OCI-LY7 (cell line): ENCODE measurements around the gene TTC38. TPM values are rescaled to one million over a fixed set of nuclear protein-coding genes. Genes with fewer than 3 reads are reported as not detected.

Experiments
- BruUV-seq: library from RNA; stranded (reverse); fragments of 400-500 nt; replicated peaks from 2 replicates; lab custom pipeline; 2021; lab: Mats Ljungman, UMichigan
- CTCF ChIA-PET: fragments of 300-600 bp; sonication (Branson Sonifier 250); formaldehyde crosslinking; loops from one replicate; lab custom pipeline; 2022; ENCODE audit warnings: antibody characterized with exemption; ENCODE audit not compliant: unreplicated experiment; lab: Charles Lee
- POLR2A ChIA-PET: fragments of 300-600 bp; sonication (Branson Sonifier 250); formaldehyde crosslinking; loops from one replicate; lab custom pipeline; 2022; ENCODE audit warnings: antibody characterized with exemption; lab: Charles Lee
- DNase-seq: peaks from one replicate; pipeline ENCODE4 v3.0.0-alpha.2; 2015; ENCODE audit warnings: low spot score
- H2AFZ ChIP-seq: fragments of 200-600 bp; sonication (generic), shearing (Covaris generic); 2 replicates; pipeline ENCODE4 v1.6.1; 2014; ENCODE audit warnings: mild to moderate bottlenecking, antibody characterized with exemption, low read length, moderate library complexity
- H3K27ac ChIP-seq: fragments of 200-600 bp; sonication (generic); 2 replicates; pipeline ENCODE4 v1.5.1; 2014; ENCODE audit warnings: mixed run types, low read depth, mild to moderate bottlenecking, moderate library complexity, low read length, inconsistent platforms; ENCODE audit not compliant: poor library complexity, severe bottlenecking
- H3K36me3 ChIP-seq: fragments of 200-600 bp; sonication (generic); 2 replicates; pipeline ENCODE4 v1.6.1; 2014; ENCODE audit warnings: mild to moderate bottlenecking, antibody characterized with exemption, low read length, moderate library complexity, mixed read lengths; ENCODE audit not compliant: insufficient read depth
- H3K4me1 ChIP-seq: fragments of 200-600 bp; sonication (generic); 2 replicates; pipeline ENCODE4 v1.5.1; 2014; ENCODE audit warnings: mild to moderate bottlenecking, low read length; ENCODE audit not compliant: insufficient read depth, poor library complexity, severe bottlenecking
- H3K4me2 ChIP-seq: fragments of 200-600 bp; sonication (generic); 2 replicates; pipeline ENCODE4 v1.6.1; 2014; ENCODE audit warnings: mild to moderate bottlenecking, low read length
- H3K4me3 ChIP-seq: fragments of 200-600 bp; sonication (generic); 2 replicates; pipeline ENCODE4 v1.5.1; 2014; ENCODE audit warnings: mild to moderate bottlenecking, low read depth, low read length; ENCODE audit not compliant: poor library complexity, severe bottlenecking
- H3K79me2 ChIP-seq: fragments of 200-600 bp; sonication (generic); 2 replicates; pipeline ENCODE4 v1.6.1; 2016; ENCODE audit warnings: low read depth, mild to moderate bottlenecking, low read length, moderate library complexity, mixed read lengths; ENCODE audit not compliant: insufficient read depth
- H3K9me2 ChIP-seq: fragments of 200-600 bp; sonication (generic); 2 replicates; pipeline ENCODE4 v1.6.1; 2016; ENCODE audit warnings: mild to moderate bottlenecking, low read length, mixed read lengths; ENCODE audit not compliant: insufficient read depth
- H3K9me3 ChIP-seq: fragments of 200-600 bp; sonication (generic); 2 replicates; pipeline ENCODE4 v1.6.1; 2014; ENCODE audit warnings: mild to moderate bottlenecking, mixed run types, low read length, mixed read lengths
- H4K20me1 ChIP-seq: fragments of 200-600 bp; sonication (generic); 2 replicates; pipeline ENCODE4 v1.6.1; 2014; ENCODE audit warnings: mild to moderate bottlenecking, antibody characterized with exemption, low read length, moderate library complexity, mixed read lengths; ENCODE audit not compliant: insufficient read depth
- EZH2phosphoT487 ChIP-seq: fragments of 200-600 bp; sonication (generic); IDR thresholded peaks from 2 replicates; pipeline ENCODE4 v1.6.1; 2018; ENCODE audit warnings: low read depth, borderline replicate concordance, mild to moderate bottlenecking, mixed run types, antibody characterized with exemption, low read length, moderate library complexity, mixed read lengths
- intact Hi-C: fragments of 100-400 bp; cut with micrococcal nuclease; formaldehyde crosslinking; loops from one replicate; pipeline ENCODE4 v1.10.0; 2022; ENCODE audit not compliant: unreplicated experiment
- total RNA-seq, 2 experiments: library from RNA; depleted of rRNA in 1 of 2; stranded (reverse); fragments of >200 nt in 1 of 2; shearing (Covaris generic) in 1 of 2; gene quantifications; 2 replicates each; pipeline ENCODE4 v1.2.3, GENCODE V29; 2014 to 2022
- TF ChIP-seq, protein P1 (sequence below): fragments of 200-600 bp; sonication (generic); conservative IDR thresholded peaks from 2 replicates; pipeline ENCODE4 v1.5.1; 2014; ENCODE audit warnings: mild to moderate bottlenecking, antibody characterized with exemption, low read length, moderate library complexity, mixed read lengths

The TTC38 gene
- total RNA-seq, 2 experiments from 2014 or later = 0.44 to 2.7 TPM

DNA sequence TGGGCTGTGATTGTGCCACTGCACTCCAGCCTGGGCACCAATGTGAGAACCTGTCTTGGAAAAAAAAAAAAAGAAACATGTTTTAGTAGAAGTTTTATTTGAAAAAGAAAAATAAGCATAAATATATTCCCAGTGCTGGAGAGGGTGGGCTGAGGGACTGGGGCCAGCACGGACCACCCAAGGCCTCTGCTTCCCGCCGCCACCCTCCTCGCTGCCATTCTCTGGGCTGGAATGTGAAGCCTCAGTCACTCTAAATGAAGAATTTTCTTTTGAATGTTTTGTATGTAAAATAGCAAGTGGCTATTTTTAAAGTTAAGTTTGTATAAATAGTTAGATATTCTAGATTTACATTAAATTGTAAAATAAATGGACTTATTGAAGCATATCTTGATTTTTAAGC, 62.6 kb downstream of the TTC38 start:
- no peaks in the 10 kb centered on the region for H3K9me3 ChIP-seq
- no peak overlapping the region for H3K4me2 ChIP-seq
- no peak for TF ChIP-seq EZH2phosphoT487
- TF ChIP-seq, protein P1, sequence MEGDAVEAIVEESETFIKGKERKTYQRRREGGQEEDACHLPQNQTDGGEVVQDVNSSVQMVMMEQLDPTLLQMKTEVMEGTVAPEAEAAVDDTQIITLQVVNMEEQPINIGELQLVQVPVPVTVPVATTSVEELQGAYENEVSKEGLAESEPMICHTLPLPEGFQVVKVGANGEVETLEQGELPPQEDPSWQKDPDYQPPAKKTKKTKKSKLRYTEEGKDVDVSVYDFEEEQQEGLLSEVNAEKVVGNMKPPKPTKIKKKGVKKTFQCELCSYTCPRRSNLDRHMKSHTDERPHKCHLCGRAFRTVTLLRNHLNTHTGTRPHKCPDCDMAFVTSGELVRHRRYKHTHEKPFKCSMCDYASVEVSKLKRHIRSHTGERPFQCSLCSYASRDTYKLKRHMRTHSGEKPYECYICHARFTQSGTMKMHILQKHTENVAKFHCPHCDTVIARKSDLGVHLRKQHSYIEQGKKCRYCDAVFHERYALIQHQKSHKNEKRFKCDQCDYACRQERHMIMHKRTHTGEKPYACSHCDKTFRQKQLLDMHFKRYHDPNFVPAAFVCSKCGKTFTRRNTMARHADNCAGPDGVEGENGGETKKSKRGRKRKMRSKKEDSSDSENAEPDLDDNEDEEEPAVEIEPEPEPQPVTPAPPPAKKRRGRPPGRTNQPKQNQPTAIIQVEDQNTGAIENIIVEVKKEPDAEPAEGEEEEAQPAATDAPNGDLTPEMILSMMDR = no peak
- no peaks in the 10 kb centered on the region for H3K9me2 ChIP-seq
- no peaks in the 10 kb centered on the region for H4K20me1 ChIP-seq
- CTCF ChIA-PET = no interaction called here
- no peak overlapping the region for H2AFZ ChIP-seq
- TSS peak; percentile 77 for BruUV-seq
- H3K4me1 ChIP-seq = no peaks in the 10 kb centered on the region
- intact Hi-C loops = no loop called here
- no peaks in the 10 kb centered on the region for H3K79me2 ChIP-seq
- DNase-seq = no peak
- no peak overlapping the region for H3K27ac ChIP-seq
- H3K36me3 ChIP-seq = peaks cover 81% of the 10 kb centered on the region
- POLR2A ChIA-PET = interaction anchor here (0.5 kb wide), 1 partner anchor 67 kb away, joined by 4 read pairs; no protein-coding TSS in a partner anchor
- no peak overlapping the region for H3K4me3 ChIP-seq

DNA sequence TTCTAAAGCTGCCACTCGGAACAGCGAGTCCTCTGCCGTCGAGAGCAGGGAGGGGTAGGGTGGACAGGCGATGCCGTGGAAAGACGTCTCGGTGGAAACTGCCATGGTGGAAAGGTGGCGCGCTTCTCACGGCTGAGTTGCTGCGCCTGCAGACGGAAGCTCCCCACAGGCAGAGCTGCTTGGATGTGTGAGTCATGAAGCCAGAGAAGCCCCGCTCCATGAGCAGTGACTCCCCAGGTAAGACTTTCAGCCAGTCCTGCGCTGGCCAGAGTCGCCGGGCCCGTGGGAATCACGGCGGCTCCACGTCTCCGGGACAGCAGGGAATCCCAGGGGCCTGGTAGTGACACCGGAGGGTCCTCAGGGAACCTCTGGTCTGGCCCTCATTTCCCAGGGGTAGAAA, 63.7 kb downstream of the TTC38 start:
- H3K79me2 ChIP-seq = peaks cover 9% of the 10 kb centered on the region
- POLR2A ChIA-PET = no interaction called here

More for the DNA sequence above, 63.7 kb downstream of the TTC38 start:
- Histone ChIP-seq H2AFZ (no peak overlapping the region), H3K27ac (no peak overlapping the region), H4K20me1 (peaks cover 3% of the 10 kb centered on the region; the same call in 1 of the 2 replicates), H3K9me2 (no peaks in the 10 kb centered on the region), H3K4me2 (no peak overlapping the region), H3K9me3 (no peaks in the 10 kb centered on the region), H3K4me3 (no peak overlapping the region), H3K36me3 (peaks cover 71% of the 10 kb centered on the region), H3K4me1 (no peaks in the 10 kb centered on the region)
- no peak for DNase-seq
- no TSS peak for BruUV-seq
- intact Hi-C loops = no loop called here
- TF ChIP-seq, protein P1 = no peak
- CTCF ChIA-PET = no interaction called here
